ENCODE results near the gene GATAD2B.

GATAD2B gene

DNA sequence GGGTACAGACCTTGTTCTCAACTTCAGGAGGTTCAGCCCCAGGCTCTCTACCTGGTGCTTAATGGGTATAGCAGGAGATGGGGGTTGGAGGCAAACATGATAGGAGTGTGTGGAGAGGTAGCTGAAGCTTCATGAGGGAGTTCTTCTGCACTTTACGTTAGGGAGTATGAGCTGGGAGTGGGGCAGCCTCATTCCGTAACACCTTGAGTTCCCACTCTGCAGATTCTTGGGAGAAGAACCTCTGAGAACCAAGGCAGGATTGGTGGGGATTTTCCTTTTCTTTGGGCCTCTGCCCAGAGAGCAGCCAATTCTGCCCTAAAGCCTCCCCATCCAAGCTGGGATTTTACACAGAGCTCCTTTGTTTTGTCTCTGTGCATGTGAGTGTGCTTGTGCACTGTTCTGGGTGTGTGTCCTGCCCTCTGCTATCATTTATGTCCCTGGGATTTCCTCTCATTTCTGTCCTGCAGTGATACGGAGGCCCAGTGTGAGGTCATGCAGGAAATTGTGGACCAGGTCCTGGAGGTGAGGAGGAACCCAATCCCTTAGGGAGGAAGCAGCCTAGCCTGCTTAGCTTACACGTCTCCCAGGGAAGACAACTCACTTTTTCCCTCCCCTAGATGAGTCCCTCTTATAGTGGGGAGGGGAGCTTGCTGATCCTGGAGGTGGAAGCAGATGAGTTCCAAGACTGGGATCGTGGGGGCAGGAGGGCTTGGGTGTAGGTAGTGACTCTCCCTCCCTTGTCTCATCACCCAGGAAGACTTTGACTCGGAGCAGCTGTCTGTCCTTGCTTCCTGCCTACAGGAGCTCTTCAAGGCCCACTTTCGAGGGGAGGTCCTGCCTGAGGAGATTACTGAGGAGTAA is 159.2 kb downstream of the GATAD2B start:
- DNase-seq (ENCODE audit: low read depth in 2 of 2), result no peak

DNA sequence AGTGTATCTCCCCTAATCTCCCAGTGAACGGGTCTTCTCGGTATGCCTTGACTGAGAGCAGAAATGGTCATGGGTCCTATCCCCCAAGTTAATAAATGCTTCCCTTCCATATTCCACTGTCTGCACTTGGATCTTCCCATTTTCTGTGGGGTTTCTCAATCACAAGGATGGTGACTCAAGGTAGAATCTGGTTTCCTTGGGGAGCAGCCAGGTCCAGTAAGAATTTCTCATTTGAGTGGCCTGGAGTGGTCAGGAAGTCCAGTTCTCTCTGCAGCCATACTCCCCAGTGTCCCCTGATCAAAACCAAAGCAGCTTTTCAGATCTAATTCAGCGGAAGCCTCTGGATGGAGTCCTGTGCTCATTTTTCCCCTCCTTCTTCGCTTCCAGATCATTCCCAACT is 162.3 kb downstream of the GATAD2B start:
- no peak for DNase-seq (ENCODE audit: low read depth in 2 of 2)

Measured in stimulated activated CD8-positive, alpha-beta memory T cell treated with anti-CD3 and anti-CD28 coated beads, Interleukin-15, amount 100 ng/mL, for 4 hours (primary cell).